GM21390 (cell line): ENCODE measurements around the gene ATP1B3.
"Not testable (repeated sequence)": the region's sequence is repeated elsewhere in the genome, so short reads cannot be mapped to it uniquely, and the experiment has no call there.

Source experiments
- ATAC-seq: cut with Tn5 transposase; IDR thresholded peaks from one replicate; pipeline ENCODE4 v1.9.1; 2021; ENCODE audit not compliant: unreplicated experiment

Gene ATP1B3

DNA sequence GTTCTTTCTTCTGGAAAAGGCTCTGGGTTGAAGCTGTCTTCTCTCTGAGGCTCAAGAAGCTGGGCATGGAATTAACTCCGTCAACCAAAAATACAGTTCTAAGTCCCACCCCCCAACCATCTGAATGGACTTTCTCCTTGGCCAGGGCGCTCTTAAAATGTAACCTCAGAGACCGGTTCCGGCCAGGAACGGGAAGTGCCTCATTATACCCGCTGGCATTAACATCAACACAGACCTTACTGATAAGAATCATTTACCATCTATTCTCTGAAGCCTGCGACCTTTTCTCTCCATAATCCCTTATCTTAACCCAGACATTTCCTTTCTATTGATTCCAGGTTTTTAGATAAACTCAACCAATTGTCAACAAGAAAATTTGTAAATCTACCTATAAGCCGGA is 64.7 kb downstream of the ATP1B3 start:
- ATAC-seq: no peak

DNA sequence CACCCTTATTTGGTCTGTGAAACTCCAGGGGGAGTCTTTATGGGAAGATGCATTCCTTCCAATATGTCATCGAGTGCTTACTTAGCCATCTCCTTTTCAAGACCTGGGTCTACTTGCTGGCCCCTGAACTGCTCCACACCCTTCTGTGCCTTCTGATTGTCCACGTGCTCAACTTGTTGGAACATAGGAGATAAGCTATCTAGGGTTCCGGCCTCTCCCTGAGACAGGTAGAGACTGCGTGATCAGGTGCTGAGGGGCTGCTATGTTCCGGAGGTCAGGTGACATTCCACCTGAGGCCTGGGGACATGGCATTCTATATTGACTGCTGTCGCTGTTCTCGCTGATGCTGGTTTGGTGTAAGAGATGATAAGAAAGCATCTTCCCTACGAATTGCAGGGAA is 65.6 kb downstream of the ATP1B3 start:
- no peak for ATAC-seq

DNA sequence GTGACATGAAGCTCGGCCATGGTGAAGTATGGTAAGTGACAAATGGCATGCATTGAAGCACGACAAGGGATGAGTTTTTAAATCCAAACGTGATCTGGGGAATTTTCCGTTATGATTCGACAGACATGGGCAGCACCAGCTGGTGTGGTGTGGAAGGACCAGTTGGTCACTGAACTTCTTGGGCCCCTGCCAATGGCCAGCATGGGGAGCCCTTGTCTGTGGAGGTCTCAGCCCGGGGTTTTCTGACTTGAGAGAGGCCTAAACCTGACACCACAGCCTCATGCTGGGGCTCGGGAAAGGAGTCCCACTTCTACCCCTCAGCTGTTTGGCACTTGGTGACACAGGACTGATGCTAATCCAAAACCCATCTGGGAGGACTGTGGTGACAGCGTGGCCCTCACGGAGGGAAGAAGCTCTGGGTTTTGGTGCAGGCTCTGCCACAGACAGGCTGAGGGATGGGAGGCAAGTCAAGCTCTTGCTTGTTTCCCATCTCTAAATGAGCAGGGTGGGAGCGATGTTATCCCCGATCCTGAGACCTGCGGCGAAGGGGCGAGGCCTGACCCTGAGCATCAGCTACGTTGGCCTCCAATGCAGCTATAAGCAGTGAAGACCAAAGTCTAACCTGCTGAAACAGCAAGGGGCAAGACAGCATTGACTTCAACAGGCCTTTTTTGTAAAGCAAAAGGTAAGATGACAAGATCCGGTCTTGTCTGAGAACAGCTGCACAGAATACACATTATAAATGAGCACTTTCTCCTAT is 69.5 kb downstream of the ATP1B3 start:
- no peak for ATAC-seq

DNA sequence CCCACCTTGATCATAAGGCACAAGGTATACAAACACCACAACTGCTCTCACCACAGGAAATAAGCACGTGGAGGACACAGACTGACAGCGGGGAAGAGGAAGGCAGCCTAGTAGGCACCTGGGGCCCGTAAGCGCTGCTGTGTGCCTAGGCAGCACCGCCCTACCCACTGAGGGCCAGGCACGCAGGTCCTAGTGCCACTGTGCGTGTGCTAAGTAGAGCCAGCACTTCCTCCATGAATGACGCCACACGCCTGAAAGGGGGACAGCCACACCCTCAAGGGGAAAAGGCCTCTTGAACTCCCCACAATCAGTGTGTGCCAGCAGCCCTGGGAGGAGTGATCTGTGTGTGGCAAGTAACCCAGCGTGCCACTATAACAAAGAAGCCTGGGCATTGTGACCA is 73.0 kb downstream of the ATP1B3 start:
- ATAC-seq: no peak

DNA sequence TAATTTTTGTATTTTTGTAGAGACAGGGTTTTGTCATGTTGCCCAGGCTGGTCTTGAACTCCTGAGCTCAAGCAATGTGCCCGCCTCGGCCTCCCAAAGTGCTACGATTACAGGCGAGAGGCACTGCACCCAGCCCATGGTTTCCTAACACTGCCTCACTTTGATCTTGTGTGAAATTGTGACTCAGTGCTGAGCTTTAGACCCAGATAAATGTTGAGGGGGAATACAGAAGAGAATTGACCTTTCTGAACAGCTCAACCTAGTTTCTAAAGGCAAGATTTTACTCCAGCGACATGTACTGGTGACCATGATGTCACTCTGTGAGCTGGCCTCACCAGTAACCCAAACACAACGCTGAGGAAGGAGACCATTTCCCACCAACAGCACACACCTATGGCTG is 73.5 kb downstream of the ATP1B3 start:
- no peak for ATAC-seq

DNA sequence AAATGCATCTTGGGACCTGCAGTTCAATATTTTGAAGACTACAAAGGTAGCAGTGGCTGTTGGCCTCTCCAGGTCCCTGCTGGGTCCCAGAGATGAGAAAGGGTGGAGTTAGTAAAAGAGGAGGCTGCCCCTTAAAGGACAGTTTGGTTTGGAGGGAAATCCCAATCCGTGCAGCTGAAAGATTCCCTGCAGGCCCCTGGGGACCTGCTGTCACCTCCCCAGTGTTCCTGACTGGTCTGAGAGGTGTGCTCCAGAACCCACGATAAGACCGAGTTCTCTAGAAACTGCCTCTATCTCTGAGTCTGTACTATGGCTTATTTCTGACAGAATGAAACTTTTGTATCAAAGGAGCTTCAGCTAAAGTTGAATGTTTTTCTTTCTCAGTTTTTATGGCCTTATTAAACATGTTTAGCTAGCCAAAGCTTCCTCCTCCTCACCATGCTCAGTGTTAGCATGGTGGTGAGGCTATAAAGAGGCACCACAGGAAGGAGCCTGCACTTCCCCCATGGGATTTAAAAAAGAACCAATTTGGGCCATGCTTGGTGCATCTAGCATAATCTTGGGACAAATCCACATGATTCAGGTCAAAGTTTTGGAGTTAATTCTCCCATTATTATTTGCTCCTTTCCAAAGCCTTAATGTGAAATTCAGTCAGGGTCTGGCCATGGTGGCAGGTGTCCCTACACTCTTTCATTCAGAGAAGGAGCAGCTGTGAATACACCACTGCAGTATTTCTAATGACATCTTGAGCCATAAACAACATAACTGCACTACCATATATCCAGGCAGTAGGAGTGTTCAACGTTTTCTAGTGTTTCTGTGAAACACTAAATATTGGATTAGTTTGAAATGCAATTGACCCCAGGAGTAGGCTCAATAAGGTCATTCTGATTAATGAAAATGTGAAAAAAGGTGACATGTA is 74.4 kb downstream of the ATP1B3 start:
- no peak for ATAC-seq

DNA sequence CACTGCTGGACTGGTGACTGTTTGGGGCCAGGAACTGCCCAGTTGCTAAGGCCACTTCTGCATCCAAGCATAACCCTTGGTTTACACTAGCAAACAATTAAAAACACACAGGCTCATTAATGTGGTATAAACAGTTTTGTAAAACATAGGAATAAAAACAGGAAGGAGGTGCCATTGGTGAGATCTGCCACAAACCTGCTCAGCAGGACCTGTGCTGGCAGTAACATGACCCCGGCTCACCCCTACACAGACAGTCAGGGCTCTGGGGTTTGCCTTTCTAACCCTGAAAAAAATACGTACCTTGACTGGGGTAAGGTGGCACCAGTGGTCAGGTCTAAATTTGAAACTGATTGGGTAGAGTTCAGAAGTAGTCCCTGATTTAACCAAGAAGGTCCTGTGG is 76.2 kb downstream of the ATP1B3 start:
- ATAC-seq: no peak

DNA sequence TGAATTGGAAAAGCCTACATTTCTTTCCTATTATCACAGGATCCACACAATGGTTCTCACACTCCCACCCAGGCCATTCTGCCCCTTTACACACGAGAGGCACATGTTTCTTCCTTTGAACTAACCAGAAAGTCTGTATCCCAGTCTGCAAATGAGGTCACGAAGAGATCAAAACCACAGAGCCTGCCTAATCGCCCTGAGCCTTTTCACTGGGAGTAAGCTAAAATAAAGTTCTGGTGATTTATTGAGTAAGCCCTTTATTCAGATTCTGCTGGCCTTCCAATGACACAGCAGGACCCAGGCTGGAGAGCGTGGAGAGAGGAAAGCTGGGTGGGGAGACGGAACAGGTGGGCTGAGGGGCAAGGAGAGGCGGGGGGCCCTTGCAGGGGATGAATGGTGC is 78.7 kb downstream of the ATP1B3 start:
- ATAC-seq: no peak

DNA sequence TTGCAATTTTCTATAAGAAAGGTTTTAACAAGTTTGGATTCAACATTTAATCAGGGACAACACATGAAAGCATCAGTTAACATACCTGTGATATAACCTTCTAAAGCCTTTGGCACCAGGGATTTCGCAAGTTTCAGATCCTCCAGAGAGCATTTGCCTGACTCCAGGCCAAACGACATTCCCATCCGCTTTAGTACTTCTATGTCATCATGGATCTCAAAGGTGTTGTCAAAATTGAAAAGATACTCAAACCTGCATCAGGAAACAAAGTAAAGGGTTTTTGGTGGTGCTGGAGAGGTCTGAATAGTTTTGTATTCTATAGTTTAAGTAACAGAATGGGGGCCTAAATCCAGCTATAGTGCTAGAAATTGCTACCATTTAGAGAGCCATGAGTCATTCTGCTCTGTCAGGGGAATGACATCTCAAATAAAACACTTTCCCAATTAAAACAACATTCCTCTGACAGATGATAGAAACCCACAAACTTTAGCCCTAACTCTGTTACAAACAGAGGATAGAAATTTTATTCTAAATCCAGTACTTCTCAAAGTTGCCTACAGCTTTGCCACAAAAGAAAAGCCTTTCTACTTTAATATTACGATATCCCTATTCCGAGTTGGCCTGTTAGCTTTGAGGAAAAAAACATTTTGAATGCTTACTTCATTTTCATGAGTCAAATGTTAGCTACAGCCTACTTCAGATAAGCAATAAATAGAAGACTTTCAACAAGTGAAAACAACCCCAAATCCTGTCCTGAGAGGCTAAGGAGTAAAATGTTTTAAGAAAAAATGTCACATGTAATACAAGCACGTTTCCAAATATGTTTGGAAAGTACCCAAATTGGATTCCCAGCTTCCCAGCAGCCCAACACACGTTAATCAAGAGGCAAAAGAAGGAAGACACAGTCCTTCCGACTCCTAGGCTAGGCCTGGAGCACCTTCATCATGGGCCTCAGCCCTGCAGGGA is 83.4 kb downstream of the ATP1B3 start:
- no peak for ATAC-seq

DNA sequence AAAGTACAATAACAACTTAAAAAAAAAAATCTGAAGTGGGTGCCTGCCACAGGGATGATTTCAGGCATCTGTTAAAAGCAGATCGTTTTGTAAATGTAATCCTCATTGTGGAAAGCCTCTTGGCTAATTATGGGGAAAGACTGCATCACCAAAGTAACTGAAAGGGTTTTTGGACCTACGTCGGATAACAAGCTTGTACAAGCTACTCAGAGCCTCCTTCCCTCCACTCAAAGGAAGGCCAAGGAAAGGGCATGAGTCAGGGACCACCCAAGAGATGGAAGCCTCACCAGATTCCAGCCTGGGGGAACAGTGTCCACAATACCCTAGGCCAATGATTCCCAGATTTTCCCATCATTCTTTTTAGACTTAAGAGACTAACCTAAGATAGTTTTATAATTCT is 84.3 kb downstream of the ATP1B3 start:
- ATAC-seq: no peak

DNA sequence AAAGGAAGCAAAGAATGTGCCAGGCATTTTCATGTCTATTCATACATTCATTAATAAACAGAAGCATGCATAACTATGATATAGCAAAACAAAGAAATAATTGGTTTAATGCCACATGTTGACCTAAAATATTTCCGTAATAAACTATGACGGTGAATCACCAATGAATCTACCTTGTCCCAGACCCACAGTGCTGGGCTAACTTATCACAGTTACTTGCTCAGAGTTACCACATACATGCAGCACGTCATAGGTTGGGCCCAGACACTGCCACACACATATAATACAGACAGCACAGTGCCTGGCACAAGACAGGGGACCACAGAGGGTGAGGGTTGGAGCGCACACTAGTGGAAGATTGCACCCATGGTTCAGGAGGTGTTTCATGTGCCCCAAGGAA is 86.9 kb downstream of the ATP1B3 start:
- no peak for ATAC-seq

DNA sequence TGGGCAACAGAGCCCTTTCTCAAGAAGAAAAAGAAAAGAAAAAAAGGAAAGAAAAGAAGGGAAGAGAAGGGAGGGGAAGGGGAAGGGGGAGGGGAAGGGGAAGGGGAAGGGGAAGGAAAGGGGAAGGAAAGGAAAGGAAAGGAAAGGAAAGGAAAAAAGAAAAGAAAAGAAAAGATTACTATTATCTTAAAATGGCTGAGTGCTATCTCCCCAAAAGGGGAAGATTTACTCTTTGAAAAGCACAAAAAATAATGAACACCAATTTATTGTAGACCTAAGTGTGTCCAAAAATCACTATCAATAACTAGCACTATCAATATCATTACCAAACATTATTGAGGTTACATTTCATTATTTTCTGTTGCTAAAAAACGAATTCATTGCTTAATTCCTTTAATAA is 89.0 kb downstream of the ATP1B3 start:
- ATAC-seq: no peak

DNA sequence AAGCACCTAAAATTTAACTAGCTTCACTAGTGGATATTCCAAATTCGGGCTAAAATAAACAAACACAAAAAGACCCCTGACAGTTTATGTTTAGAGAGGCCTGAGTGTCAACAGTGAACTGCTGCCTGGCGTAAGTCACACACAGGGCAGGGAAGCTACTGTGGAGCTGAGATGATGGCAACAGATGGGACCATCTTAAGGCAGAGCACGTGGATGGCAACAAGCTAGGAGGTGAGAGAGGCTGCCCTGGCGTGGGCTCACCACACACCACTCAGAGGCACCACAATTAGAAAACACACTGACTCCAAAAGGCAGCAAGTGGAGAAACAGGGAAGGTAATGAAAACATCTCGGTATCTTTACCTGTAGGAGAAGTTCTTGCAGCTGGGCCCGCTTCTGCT is 93.3 kb downstream of the ATP1B3 start:
- ATAC-seq: no peak

DNA sequence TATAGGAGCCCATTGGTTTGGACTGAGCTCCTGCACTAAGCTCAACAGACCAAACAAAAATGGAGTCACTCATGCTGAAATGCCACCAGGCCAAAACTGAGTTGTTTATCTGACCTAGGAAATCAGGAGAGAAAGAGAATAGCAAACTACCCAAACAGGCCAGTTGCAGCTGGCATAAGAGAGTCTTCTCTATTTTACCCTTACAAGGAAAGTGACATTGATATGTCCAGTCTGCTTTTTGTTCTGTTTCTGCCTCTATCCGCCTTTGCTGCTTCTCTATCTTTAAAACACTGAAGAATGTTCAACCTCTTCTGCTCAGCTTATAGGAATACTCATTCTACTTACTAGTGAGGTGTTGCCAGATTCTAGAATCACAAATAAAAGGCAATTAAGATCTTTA is 95.1 kb downstream of the ATP1B3 start:
- no peak for ATAC-seq

DNA sequence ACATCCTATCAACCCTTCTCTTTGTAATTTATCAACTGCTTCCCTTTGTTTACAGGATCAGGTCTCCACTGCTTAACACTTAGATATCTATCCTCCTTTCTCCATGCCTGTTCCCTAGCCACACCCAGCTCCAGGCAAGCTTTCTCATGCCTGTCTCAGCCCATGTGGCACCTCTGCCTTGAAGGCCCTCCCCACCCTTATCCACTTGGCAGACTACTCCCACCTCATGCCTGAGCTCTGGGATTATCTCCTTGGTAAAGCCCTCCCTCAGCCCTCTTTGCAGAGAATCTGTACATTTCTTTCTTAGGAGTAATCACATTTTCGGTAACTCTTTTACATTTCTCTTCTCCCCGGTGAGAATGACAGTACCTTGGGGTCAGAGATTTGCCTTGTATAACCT is 96.0 kb downstream of the ATP1B3 start:
- no peak for ATAC-seq

DNA sequence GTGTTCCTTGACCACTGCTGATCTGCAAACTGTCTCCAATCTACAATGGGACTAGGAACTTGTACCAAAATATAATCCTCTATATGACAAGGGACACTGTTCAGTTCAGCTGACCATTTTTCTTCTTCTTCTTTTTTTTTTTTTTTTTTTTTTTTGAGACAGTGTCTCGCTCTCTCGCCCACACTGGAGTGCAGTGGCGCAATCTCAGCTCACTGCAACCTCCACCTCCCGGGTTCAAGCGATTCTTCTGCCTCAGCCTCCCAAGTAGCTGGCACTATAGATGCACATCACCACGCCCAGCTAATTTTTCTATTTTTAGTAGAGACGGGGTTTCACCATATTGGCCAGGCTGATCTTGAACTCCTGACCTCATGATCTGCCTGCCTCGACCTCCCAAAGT is 98.3 kb downstream of the ATP1B3 start:
- not testable (repeated sequence) for ATAC-seq
